Motor neuron (in vitro differentiated cells): ENCODE measurements around the gene E2F1. TPM values are rescaled to one million over a fixed set of nuclear protein-coding genes. Genes with fewer than 3 reads are reported as not detected.
A peak's percentile ranks its signal among the peaks of the same experiment; 100 is the strongest.

Experiments used
- ATAC-seq, 8 experiments: fragments of 200-7000 bp; cut with Tn5 transposase; replicated peaks in 6 of 8; 2 replicates each; pipeline ENCODE4 v1.8.0; 2021; ENCODE audit warnings: mild to moderate bottlenecking in 8 of 8, moderate library complexity in 8 of 8
- H3K27ac ChIP-seq, 2 donors: fragments of 250-450 bp; sonication (Bioruptor Pico); 2 replicates each; pipeline ENCODE4 v1.9.0; 2021; ENCODE audit warnings: antibody characterized with exemption in 2 of 2, mild to moderate bottlenecking in 2 of 2, moderate library complexity in 1 of 2
- H3K4me1 ChIP-seq, 2 donors: fragments of 250-450 bp; sonication (Bioruptor Pico); replicated peaks in 1 of 2; 2 replicates each; pipeline ENCODE4 v1.6.1; 2021; ENCODE audit warnings: antibody characterized with exemption in 2 of 2, mild to moderate bottlenecking in 2 of 2, moderate library complexity in 1 of 2
- H3K4me3 ChIP-seq, 5 donors: fragments of 250-450 bp; sonication (Bioruptor Pico); 2 replicates each; pipeline ENCODE4 v1.9.0; 2021; ENCODE audit warnings: antibody characterized with exemption in 5 of 5, mild to moderate bottlenecking in 5 of 5, moderate library complexity in 4 of 5
- WGBS, 10 experiments: fragments of 450-650 bp; shearing (Covaris generic); methylation state at CpG; one replicate each; pipeline ENCODE4 v1.0.0; 2022; 5-methylcytosine and 5-hydroxymethylcytosine counted together
- in situ Hi-C, 9 experiments: fragments of 400-800 bp; cut with MboI; loops; one replicate each; pipeline ENCODE4 v1.15.0; 2021; ENCODE audit warnings: low sequenced_read_pairs in 9 of 9, low pct_unique_long_range_greater_than_20kb in 2 of 9; ENCODE audit not compliant: unreplicated experiment in 9 of 9
- total RNA-seq, 8 experiments: library from RNA; unstranded; fragments of 300-600 nt; gene quantifications; 2 replicates each; pipeline versions ENCODE4 v1.2.3 to v1.2.4, GENCODE V29; 2022

The E2F1 gene
- total RNA-seq, 8 experiments from 2014 or later = 0.86 to 31.2 (median 2.2) TPM

GRCh38 chr20:33724439-33725094, 38.4 kb upstream of the E2F1 start:
- no peak for ATAC-seq
- 70 to 100% (median 90%) methylated on average over 2 to 11 of the region's 14 CpGs for WGBS, 10 experiments
- Histone ChIP-seq H3K4me1 (peaks cover 0 to 3% of the 10 kb centered on the region in 2 donors), H3K27ac (no peak overlapping the region), H3K4me3 (no peak overlapping the region)
- in situ Hi-C loops = no loop called here

- 50 to 96% (median 91%) methylated on average over 1 to 10 of the region's 11 CpGs; no CpG with 5 or more reads in 1 of the 10 experiments for WGBS, 10 experiments
- Histone ChIP-seq H3K4me3 (no peak overlapping the region), H3K4me1 (peaks cover 0 to 3% of the 10 kb centered on the region in 2 donors), H3K27ac (no peak overlapping the region)
- ATAC-seq = no peak
- in situ Hi-C loops = no loop called here
These were observed 35.4 kb upstream of the E2F1 start for GRCh38 chr20:33721391-33722140.

- Histone ChIP-seq H3K4me1 (peaks cover 0 to 3% of the 10 kb centered on the region in 2 donors), H3K27ac (peak within 1 kb of the TSS in 1 of 2 donors; percentile 22), H3K4me3 (peak within 1 kb of the TSS; percentile 32 to 47 (median 37))
- in situ Hi-C loops = no loop called here
- WGBS, 10 experiments = 0 to 60% (median 30%) methylated on average over 1 to 13 of the region's 46 CpGs; no CpG with 5 or more reads in 4 of the 10 experiments
- ATAC-seq = peak; percentile 95 to 99 (median 98)
These were observed 34.0 kb upstream of the E2F1 start, which contains the start of gene PXMP4 for GRCh38 chr20:33719989-33720709. Gene PXMP4 (minus strand): TSS chr20:33720310. CDS start chr20:33720207, 103 bp downstream.

DNA sequence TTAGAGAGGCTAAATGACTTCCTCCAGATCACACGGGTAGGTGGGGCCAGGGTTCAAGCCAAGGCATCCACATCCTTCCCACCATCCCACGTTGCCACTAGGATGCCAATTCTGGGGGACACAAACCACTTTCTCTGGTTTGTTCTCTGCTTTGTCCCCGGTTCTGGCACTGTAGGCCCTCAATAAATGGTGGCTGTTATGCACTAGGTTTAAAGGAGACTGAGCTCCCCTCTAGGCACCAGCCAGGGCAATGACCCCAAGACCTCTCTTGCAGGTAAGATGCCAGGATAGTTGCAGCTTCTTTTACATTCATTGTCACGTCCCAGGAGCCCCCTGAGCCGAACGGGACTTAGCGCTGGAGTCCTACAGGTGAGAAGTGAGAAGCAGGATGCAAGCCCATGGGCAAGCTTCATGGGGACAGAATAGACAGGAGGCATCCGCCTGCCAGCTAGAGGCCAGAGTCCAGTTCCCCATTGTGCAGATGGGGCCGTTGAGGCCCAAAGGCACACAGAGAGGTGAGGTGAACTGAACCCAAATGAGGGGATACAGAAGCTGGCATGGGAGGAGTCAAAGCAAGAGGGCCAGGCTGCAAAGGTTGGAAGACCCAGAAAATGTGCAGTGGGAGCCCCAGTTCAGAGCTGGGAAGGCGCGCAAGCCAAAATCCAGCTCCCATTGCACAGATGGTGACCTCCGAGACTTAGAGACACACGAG, 33.2 kb upstream of the E2F1 start:
- Histone ChIP-seq H3K27ac (peak overlapping the region in 1 of 2 donors; percentile 22), H3K4me1 (peaks cover 0 to 3% of the 10 kb centered on the region in 2 donors), H3K4me3 (peak overlapping the region; percentile 32 to 47 (median 37))
- ATAC-seq = no peak
- 40 to 82% (median 80%) methylated on average over 1 to 10 of the region's 13 CpGs; no CpG with 5 or more reads in 4 of the 10 experiments for WGBS, 10 experiments
- in situ Hi-C loops = no loop called here

DNA sequence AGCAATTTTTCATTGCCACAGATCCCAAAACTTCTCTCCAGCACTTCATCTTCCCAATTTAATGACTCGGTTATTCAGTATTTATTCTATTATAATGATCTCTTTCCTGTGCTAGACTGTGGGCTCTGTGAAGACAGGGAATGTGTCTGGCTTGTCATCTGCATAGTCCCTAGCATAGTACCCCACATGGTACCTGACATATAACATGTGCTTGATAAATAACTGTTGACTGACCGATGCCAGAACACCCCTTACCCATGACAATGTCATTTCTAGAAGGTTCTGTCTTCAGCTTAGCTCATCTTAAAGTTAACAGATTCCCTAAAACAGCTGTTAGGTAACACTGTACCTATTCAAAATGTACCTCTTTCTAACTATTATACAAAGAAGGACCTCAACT, 30.3 kb upstream of the E2F1 start:
- in situ Hi-C loops = no loop called here
- Histone ChIP-seq H3K4me1 (peaks cover 0 to 3% of the 10 kb centered on the region in 2 donors), H3K4me3 (no peak overlapping the region), H3K27ac (no peak overlapping the region)
- no peak for ATAC-seq
- WGBS, 10 experiments = 50 to 100% (median 94%) methylated on average over 1 to 2 of the region's 2 CpGs; no CpG with 5 or more reads in 3 of the 10 experiments

- no peaks in the 10 kb centered on the region for H3K4me1 ChIP-seq
- H3K4me3 ChIP-seq = no peak overlapping the region
- WGBS, 10 experiments = 0 to 100% (median 88%) methylated on average over 1 to 5 of the region's 10 CpGs; no CpG with 5 or more reads in 2 of the 10 experiments
- in situ Hi-C loops = no loop called here
- no peak for ATAC-seq
- H3K27ac ChIP-seq = no peak overlapping the region
These were observed 27.7 kb upstream of the E2F1 start for GRCh38 chr20:33713865-33714367.

DNA sequence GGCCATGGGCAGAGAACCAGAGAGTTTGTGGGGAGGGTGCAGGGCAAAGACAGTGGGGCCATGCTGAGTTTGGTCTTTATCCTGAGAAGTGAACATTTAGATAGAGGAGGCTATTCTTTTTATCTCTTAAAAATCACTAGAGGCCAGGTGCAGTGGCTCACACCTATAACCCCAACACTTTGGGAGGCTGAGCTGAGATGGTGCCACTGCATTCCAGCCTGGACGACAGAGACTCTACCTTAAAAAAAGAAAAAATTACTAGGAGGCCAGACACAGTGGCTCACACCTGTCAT, 25.2 kb upstream of the E2F1 start:
- no peak for ATAC-seq
- in situ Hi-C loops = no loop called here
- no peaks in the 10 kb centered on the region for H3K4me1 ChIP-seq
- H3K4me3 ChIP-seq = no peak overlapping the region
- no peak overlapping the region for H3K27ac ChIP-seq
- WGBS, 10 experiments = 43 to 75% methylated on average over 1 of the region's 1 CpG; no CpG with 5 or more reads in 8 of the 10 experiments

DNA sequence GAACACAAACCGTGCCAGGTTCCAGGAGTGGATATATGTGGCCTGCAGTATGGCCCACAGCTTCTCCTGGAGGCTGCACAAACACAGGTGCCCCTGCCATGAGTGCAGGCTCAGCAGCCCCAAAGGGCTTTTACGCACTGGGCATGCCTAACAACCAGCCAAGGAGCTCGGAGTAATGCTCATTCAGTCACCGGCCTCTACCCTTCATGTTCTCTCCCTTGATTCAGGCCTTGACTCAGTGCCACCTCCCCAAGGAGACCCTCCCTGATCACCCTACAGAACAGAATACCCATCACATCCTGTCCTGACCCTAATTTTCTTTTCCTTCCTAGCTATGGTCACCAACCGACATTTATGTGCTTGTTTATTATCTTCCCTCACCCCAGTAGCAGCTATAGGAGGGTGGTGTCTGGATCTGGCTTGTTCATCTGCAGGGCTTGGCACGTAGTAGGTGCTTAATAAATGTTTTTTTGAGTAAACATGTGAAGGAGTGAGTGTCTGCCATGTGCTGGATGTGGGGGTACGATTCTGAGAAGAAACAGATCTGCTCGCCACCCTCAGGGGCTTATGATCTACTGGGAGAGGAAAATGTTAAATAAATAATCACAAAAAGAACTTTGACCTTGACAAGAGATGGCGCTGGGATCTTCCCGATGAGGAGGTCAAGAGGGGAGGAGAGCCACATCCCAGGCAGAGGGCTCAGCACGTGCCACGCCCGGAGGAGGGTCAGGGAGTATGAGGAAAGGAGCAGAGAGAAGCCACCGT, 24.7 kb upstream of the E2F1 start:
- 60 to 95% (median 84%) methylated on average over 1 to 10 of the region's 14 CpGs; no CpG with 5 or more reads in 2 of the 10 experiments for WGBS, 10 experiments
- ATAC-seq = no peak
- H3K4me3 ChIP-seq = no peak overlapping the region
- no peak overlapping the region for H3K27ac ChIP-seq
- in situ Hi-C loops = no loop called here
- H3K4me1 ChIP-seq = no peaks in the 10 kb centered on the region

DNA sequence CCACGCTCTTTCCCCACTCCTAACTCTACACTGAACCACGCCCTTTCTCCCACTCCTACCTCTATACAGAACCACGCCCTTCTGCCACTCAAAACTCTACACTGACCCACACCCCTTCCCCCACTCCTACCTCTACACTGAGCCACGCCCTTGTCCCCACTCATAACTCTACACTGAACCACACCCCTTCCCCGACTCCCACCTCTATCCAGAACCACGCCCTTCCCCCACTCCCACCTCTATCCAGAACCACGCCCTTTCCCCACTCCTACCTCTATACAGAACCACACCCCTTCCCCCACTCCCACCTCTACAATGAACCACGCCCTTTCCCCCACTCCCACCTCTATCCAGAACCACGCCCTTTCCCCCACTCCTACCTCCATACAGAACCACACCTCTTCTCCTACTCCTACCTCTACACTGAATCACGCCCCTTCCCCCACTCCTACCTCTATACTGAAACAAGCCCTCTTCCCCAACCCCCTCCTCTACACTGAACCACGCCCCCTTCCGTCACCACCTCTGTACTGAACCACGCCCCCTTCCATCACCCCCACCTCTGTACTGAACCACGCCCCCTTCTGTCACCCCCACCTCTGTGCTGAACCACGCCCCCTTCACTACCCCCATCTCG, 23.8 kb upstream of the E2F1 start:
- peak in 1 of 8 experiments; percentile 20 for ATAC-seq
- H3K27ac ChIP-seq = no peak overlapping the region
- WGBS, 10 experiments = no CpG with 5 or more reads among the region's 16 CpGs
- H3K4me3 ChIP-seq = no peak overlapping the region
- H3K4me1 ChIP-seq = no peaks in the 10 kb centered on the region
- in situ Hi-C loops = no loop called here

GRCh38 chr20:33709398-33709797, 23.2 kb upstream of the E2F1 start:
- H3K4me3 ChIP-seq = no peak overlapping the region
- no CpG with 5 or more reads among the region's 2 CpGs for WGBS, 10 experiments
- H3K4me1 ChIP-seq = no peaks in the 10 kb centered on the region
- peak in 1 of 8 experiments; percentile 74 for ATAC-seq
- in situ Hi-C loops = no loop called here
- no peak overlapping the region for H3K27ac ChIP-seq

DNA sequence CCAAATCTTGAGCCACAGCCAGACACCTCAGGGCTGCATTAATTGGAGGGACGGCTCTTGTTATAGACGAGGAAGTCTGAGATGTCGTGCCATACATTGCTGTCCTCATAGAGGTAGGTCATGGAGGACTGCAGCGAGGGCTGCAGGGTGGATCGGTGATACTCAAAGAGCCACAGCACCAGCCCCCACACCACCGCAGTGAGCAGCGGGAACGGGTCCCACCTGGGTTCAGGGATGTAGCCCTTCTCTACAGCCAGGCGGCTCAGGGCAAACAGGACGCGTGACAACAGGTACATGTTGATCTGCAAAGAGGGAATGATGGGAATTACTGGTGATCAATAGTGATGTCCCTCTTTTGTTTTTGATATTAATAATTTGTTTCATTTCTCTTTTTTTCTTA, 21.5 kb upstream of the E2F1 start:
- H3K4me3 ChIP-seq = no peak overlapping the region
- no peak overlapping the region for H3K27ac ChIP-seq
- WGBS, 10 experiments = 77 to 100% (median 95%) methylated on average over 1 to 11 of the region's 11 CpGs; no CpG with 5 or more reads in 2 of the 10 experiments
- no peaks in the 10 kb centered on the region for H3K4me1 ChIP-seq
- no peak for ATAC-seq
- in situ Hi-C loops = no loop called here
